ENCODE data around the gene RAB38.

DNA sequence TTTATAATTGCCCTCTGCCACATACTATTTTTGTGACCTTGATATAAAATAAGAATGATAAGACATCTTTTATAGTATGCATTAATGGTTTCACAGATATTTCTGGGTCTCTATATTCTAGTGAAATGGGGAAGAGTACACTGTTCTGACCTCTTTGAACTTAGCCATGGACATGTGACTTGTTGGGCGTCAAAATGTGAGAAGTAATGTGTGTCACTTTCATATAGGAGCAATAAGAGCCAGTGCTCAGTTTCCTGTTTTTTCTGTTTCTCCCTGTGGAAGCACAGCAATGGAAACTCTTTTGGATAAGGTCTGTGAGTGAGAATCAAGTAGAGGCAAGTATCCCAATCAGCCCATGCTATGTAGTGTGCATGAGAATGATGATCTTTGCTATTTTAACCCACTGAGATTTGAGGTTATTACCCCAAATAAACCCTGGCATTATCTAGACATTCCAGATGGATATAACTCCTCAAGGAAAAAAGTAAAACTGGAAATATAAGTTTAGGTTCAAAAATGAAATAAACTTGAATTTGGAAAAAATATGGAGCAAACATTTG, 60.7 kb downstream of the RAB38 start:
- TF ChIP-seq, protein P1, sequence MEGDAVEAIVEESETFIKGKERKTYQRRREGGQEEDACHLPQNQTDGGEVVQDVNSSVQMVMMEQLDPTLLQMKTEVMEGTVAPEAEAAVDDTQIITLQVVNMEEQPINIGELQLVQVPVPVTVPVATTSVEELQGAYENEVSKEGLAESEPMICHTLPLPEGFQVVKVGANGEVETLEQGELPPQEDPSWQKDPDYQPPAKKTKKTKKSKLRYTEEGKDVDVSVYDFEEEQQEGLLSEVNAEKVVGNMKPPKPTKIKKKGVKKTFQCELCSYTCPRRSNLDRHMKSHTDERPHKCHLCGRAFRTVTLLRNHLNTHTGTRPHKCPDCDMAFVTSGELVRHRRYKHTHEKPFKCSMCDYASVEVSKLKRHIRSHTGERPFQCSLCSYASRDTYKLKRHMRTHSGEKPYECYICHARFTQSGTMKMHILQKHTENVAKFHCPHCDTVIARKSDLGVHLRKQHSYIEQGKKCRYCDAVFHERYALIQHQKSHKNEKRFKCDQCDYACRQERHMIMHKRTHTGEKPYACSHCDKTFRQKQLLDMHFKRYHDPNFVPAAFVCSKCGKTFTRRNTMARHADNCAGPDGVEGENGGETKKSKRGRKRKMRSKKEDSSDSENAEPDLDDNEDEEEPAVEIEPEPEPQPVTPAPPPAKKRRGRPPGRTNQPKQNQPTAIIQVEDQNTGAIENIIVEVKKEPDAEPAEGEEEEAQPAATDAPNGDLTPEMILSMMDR (IDR thresholded peaks at IDR 0.05; ENCODE audit: poor library complexity, severe bottlenecking): no peak
- no peak for TF ChIP-seq EP300 (conservative IDR thresholded peaks at IDR 0.05; ENCODE audit: poor library complexity, severe bottlenecking)
- TF ChIP-seq SMC3 (conservative IDR thresholded peaks at IDR 0.05; ENCODE audit: poor library complexity): no peak
- no peak for TF ChIP-seq EZH2 (IDR thresholded peaks at IDR 0.05; ENCODE audit: borderline replicate concordance, insufficient read depth, low read length, poor library complexity, severe bottlenecking)
- TF ChIP-seq POLR2AphosphoS5 (IDR thresholded peaks at IDR 0.05): no peak
- TF ChIP-seq TAF1 (IDR thresholded peaks at IDR 0.05; ENCODE audit: low read depth): no peak
- TF ChIP-seq, protein P2, sequence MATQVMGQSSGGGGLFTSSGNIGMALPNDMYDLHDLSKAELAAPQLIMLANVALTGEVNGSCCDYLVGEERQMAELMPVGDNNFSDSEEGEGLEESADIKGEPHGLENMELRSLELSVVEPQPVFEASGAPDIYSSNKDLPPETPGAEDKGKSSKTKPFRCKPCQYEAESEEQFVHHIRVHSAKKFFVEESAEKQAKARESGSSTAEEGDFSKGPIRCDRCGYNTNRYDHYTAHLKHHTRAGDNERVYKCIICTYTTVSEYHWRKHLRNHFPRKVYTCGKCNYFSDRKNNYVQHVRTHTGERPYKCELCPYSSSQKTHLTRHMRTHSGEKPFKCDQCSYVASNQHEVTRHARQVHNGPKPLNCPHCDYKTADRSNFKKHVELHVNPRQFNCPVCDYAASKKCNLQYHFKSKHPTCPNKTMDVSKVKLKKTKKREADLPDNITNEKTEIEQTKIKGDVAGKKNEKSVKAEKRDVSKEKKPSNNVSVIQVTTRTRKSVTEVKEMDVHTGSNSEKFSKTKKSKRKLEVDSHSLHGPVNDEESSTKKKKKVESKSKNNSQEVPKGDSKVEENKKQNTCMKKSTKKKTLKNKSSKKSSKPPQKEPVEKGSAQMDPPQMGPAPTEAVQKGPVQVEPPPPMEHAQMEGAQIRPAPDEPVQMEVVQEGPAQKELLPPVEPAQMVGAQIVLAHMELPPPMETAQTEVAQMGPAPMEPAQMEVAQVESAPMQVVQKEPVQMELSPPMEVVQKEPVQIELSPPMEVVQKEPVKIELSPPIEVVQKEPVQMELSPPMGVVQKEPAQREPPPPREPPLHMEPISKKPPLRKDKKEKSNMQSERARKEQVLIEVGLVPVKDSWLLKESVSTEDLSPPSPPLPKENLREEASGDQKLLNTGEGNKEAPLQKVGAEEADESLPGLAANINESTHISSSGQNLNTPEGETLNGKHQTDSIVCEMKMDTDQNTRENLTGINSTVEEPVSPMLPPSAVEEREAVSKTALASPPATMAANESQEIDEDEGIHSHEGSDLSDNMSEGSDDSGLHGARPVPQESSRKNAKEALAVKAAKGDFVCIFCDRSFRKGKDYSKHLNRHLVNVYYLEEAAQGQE (IDR thresholded peaks at IDR 0.05; ENCODE audit: borderline replicate concordance): no peak

All from neural cell (in vitro differentiated cells).